Peyer's patch (tissue), 4 donors: ENCODE measurements around the gene NSMF.

ENCODE experiments used
- POLR2A ChIP-seq, 2 donors: fragments of 450-650 bp; IDR thresholded peaks; one replicate each; pipeline ENCODE4 v1.5.1; 2017; ENCODE audit warnings: antibody characterized with exemption in 2 of 2, mild to moderate bottlenecking in 2 of 2, moderate library complexity in 2 of 2
- TF ChIP-seq, protein P1 (sequence below), 6 experiments: fragments of 450-650 bp in 4 of 6; fragments of 200-600 bp in 2 of 6; sonication (generic) in 1 of 6; IDR thresholded peaks; one replicate each; pipeline ENCODE4 v1.5.1; 2017 to 2019; ENCODE audit warnings: antibody characterized with exemption in 6 of 6, mild to moderate bottlenecking in 3 of 6, moderate library complexity in 1 of 6

DNA sequence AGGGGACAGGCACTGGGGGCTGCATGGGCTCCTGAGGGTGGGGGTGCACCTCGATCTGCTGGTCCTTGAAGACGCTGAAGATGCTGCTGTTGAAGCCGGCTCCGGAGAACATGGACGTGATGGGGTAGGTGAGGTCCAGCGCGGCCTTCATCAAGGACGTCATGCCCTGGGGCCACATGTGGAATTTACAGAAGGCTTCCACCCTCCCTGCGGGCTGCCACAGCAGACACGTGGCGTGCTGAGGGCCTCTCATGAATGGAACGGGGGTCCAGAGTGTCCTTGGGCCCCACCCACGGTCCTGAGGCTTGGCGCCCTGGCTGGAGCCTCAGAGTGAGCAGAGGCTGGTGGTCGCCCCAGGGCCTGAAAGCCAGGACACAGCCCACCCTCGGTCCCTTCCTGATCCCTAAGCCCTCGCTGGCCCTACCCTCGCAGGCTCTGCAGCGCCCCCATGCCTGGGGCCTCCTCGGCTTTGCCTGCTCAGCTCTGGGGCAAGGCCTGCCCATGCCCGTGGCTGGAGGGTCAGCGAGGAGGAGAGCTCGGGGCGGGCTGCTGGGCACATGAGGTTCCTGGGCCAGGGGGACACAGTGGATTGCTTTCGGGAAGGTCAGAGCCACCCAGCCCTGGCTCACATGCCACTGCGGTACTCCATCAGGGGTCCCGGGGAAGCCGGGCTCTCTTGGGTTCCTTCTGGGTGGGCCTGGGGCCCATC lies 5.3 kb upstream of the NSMF start:
- TF ChIP-seq, protein P1, sequence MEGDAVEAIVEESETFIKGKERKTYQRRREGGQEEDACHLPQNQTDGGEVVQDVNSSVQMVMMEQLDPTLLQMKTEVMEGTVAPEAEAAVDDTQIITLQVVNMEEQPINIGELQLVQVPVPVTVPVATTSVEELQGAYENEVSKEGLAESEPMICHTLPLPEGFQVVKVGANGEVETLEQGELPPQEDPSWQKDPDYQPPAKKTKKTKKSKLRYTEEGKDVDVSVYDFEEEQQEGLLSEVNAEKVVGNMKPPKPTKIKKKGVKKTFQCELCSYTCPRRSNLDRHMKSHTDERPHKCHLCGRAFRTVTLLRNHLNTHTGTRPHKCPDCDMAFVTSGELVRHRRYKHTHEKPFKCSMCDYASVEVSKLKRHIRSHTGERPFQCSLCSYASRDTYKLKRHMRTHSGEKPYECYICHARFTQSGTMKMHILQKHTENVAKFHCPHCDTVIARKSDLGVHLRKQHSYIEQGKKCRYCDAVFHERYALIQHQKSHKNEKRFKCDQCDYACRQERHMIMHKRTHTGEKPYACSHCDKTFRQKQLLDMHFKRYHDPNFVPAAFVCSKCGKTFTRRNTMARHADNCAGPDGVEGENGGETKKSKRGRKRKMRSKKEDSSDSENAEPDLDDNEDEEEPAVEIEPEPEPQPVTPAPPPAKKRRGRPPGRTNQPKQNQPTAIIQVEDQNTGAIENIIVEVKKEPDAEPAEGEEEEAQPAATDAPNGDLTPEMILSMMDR (IDR thresholded peaks at IDR 0.05), result no peak
- TF ChIP-seq POLR2A (IDR thresholded peaks at IDR 0.05), result no peak
